Stimulated activated CD8-positive, alpha-beta memory T cell treated with anti-CD3 and anti-CD28 coated beads, Interleukin-7, amount 100 ng/mL, for 24 hours (primary cell): ENCODE measurements around the gene GORASP2.

Source experiments
- DNase-seq: peaks from one replicate; pipeline ENCODE4 v3.0.0-alpha.2; 2020; ENCODE audit warnings: low read depth

The GORASP2 gene

DNA sequence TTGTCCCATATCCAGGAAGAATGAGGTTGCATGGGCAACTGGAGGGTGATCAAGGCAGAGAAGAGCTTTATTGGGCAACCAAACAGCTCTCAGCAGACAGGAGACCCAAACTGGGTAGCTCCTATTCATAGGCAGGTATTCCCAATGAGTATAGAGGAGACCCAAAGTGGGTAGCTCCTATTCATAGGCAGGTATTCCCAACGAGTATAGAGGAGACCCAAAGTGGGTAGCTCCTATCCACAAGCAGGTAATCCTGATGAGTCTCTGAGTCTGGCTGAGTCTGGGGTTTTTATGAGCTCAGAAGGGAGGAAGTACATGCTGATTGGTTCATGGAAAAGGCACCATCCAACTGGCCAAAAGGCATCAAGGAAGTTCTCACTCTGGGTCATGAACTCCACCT, 5.3 kb upstream of the GORASP2 start:
- DNase-seq = no peak

DNA sequence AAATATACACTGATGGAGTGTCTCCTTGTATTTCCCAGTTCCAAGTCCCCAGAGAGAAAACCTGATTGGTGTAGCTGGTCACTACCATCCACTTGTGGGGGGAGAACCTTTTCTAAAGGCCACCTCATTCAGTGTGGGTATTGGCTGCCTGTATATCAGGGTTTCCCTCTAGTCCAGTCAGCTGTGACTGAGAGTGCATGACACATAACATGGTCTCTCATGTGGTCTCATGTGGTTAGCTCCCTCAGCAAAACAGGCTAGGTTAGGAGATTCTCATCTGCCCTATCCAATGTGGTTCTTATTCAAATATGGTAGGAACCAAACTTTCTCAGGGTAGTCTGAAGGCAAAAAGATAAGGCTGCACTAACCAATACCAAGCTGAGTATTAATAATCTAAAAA, 4.1 kb upstream of the GORASP2 start:
- no peak for DNase-seq

- no peak for DNase-seq
These were observed 3.1 kb upstream of the GORASP2 start for GRCh38 chr2:170925923-170926322.

- no peak for DNase-seq
These were observed 2.2 kb upstream of the GORASP2 start for GRCh38 chr2:170926743-170927297.

DNA sequence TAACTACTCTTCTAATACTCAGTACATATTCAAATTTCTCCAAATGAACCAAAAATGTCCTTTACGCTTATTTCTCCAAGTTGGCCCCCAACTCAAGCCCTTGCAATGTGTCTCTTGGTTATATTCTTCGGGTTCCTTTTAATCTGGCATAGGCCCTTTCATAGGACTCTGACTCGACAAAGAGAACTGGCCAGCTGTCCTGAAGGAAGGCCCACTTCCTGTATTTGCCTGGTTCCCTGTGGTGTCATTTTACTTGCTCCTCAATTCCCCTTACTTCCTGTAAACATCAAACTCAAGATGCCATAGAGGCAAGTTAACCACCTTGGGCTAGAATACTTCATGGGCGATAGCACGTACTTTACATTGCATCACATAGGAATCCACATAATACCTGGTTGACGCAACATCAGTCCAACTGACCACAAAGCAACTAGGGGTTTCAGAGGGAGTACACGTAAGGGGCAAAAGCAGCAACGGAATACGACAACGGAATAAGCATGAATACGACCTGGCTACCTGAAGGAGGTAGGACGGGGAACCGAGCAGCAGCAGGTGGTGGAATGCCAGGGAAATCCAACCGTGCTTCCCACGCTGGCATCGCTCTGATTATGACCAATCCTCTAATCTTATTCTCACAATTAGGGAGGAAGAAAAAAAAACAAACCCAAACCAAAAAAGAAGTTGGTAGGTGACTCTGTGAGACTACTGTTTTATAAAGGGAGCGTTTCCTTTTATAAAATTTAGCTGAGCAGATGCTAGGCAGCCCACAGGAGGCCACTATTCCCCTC, 823 bp upstream of the GORASP2 start:
- no peak for DNase-seq

DNA sequence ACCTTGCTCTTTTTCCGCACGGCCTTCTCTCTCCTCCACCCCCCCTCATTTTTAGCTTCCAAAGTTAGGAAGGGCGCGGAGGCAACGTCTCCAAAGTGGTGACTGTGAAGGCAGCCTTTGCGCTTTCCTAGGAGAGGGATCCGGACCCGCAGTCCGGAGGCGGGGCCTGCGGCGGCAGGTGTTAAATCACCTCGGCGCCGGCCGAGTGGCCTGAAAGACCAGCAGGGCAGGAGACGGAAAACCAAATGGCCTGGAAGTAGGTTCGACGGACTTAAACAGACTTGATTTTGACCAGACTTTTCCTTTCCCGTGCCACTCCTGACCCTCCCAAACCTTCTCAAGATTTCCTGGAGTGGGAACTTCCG, 615 bp downstream of the GORASP2 start:
- peak; percentile 5 for DNase-seq

DNA sequence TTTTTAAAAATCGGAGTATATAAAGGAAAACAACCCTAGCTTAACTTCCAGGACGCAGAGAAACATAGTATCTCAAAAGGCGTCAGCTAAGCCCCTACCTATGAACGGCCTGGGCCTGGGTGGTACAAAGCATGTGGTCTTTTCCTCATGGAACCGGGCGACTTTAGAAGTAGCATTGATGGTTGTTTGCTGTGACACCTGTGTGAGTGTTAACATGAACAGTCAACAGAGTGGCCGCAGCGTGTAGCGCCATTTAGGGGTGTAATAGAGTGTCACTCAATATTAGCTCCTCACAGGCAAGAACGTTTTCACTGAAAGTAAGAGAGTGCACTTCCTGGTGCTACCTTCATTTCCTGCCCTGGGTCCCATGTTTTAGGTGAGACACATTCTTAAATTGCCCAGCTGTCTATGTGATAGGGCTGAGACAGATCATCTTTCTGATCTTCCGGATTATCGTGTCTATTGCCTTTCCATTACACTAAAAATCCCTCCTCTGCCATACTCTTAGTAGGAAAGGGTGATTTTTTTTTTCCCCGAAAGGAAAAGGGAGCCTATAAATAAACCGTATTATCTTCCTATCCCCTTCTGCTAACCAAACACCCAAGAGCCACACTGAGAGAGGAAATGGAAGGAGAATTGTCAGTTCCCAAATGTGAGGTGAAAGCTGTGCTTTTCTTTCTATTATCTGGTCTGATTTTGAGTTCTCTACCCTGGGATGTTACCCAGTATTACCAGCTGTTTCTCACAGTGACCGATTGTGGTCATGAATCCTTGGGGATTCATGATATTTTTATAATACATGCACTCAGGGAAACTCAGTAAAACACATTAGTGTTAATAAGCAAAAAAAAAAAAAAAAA, 1.3 kb downstream of the GORASP2 start:
- DNase-seq = peak; percentile 22

- no peak for DNase-seq
These were observed 1.9 kb downstream of the GORASP2 start for GRCh38 chr2:170930991-170931266.

- no peak for DNase-seq
These were observed 3.1 kb downstream of the GORASP2 start for GRCh38 chr2:170932166-170932565.

- no peak for DNase-seq
These were observed 3.9 kb downstream of the GORASP2 start for GRCh38 chr2:170932948-170933347.

DNA sequence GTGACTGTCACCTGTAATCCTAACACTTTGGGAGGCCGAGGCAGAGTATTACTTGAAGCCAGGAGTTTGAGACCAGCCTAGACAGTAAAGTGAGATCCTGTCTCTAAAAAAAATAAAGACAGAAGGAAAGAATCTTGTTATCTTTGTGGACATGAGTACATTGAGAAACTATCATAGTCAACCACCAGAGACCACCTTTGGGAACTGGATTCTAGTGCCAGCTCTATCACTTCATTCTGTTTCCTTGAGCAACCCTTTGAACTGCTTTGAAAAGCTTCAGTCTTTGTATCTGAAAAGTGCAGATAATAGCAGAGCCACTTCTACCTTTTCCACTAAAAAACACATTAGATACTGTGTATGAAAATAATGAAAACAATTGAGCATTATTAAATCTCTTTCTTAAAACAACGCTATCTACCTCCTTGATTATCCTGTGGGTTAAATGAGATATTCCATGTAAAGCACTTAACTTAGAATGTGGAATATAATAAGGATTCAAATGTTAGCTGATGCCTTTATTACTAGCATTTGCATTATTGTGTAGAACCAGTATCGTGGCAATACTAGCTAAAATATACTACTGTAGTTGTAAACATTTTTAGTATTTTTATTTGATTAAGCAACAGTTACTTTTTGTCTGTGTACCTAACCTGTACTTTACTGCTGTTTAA, 8.8 kb downstream of the GORASP2 start:
- no peak for DNase-seq

DNA sequence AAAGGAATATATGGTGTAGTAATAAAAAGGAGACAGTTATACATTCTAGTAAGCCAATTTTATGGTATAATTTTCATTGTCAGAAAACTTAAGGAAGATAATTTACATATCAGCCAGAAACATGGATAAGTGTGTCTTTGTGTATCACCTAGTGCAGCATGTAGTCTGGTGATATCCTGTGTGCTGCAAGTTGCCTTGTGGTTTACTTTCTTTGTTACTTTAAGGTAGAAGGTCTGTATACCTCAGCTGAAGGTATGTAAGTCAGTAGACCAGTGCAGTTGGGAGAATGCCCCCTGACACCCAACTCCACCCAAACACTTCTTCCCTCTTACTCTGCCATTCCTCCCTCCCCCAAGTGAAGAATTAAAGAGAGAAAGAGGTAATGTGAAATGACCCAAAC, 11.0 kb downstream of the GORASP2 start:
- DNase-seq = no peak

- no peak for DNase-seq
These were observed 13.6 kb downstream of the GORASP2 start for GRCh38 chr2:170942615-170943014.

GRCh38 chr2:170943041-170943440, 14.0 kb downstream of the GORASP2 start:
- no peak for DNase-seq

DNA sequence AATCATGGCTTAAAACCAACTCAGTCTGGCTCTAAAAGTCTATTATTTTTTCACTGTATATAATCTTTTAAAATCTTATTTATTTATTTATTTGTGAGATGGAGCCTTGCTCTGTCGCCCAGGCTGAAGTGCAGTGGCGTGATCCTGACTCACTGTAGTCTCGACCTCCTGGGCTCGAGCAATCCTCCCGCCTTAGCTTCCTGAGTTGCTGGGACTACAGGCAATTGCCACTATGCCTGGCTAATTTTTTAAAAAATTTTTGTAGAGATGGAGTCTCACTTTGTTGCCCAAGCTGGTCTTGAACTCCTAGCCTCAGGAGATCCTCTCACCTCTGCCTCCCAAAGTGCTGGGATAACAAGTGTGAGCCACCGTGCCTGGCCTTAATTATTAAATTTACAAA, 14.5 kb downstream of the GORASP2 start:
- no peak for DNase-seq

DNA sequence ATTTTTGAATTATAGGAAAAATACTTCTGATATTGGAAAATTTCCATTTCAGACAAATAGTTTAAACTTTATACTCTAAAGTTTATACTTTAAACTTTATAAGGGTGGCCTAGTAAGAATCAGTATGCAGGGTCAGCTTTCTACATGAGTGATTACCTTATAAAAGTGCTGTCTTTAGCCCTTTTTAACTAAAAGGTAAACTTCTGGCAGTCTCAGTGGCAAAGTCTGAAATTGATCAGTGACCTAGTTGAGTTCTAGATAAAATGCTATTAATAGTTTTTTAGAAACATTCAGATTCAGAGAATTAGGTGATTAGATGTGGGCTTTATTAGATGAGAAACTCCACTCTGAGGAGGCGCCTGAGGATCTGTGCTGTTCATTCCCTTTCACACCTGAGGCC, 15.5 kb downstream of the GORASP2 start:
- no peak for DNase-seq

DNA sequence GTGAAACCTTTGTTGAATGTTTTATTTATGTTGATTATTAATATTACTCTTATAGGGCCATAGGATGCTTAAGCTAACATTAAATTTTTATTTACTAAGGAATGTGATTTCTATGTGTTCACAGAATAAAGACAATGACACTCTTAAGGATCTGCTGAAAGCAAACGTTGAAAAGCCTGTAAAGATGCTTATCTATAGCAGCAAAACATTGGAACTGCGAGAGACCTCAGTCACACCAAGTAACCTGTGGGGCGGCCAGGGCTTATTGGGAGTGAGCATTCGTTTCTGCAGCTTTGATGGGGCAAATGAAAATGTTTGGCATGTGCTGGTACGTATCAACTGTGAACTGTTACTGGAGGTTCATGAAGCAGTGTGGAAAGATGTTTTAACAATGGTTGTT, 20.4 kb downstream of the GORASP2 start:
- DNase-seq = no peak

DNA sequence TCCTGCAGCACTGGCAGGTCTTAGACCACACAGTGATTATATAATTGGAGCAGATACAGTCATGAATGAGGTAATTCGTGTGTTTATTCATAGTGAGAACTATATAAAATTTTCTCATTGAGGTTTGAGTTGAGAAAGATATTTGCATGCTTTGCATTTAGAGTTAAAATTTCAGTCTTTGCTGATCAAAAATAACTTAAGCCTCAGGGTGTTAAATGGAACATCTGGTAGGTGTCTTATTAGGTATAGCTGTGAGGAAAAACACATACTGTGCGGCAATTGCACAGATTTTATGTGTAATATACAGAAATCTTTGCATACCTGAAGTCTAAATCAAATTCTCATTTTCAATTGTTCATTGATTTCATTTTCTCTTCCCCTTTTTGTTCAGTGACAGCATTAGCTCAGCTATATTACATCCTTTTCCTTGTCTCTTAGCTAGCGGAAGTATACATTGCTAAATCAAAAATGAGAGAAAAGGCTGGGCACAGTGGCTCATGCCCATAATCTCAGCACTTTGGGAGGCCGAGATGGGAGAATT, 21.2 kb downstream of the GORASP2 start:
- DNase-seq = no peak

DNA sequence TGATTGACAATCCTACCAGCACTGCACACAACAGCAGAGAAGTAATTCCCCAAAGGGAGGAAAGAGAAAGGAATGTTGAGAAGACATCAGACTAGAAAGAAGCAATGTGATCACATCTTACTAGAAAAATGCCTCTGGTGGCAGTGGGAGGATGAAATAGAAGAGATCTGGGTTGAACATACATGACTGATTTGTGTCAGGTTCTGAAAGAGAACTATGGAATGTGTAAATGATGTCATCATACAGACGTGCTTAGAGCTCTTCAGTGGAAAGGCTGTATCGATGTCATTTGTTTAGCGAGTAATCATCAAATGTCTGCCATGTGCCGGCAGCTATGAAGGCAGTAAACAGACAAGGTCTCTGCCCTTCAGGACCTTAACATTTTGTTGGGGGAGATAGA, 24.9 kb downstream of the GORASP2 start:
- no peak for DNase-seq

DNA sequence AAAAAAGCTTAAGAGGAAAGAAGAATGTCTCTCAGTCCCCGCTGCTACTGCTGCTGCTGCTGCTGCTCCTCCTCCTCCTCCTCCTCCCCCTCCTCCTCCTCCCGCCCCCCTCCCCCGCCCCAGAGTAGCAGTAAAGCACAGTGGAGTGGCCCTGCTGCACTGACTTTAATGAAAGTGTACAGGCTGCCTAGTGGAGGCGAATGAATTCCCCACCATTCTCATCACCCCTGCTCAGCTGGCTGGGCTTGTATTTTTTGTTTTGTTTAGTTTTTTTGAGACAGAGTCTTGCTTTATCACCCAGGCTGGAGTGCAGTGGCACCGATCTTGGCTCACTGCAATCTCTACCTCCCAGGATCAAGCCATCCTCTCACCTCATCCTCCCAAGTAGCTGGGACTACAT, 34.3 kb downstream of the GORASP2 start:
- DNase-seq = no peak

DNA sequence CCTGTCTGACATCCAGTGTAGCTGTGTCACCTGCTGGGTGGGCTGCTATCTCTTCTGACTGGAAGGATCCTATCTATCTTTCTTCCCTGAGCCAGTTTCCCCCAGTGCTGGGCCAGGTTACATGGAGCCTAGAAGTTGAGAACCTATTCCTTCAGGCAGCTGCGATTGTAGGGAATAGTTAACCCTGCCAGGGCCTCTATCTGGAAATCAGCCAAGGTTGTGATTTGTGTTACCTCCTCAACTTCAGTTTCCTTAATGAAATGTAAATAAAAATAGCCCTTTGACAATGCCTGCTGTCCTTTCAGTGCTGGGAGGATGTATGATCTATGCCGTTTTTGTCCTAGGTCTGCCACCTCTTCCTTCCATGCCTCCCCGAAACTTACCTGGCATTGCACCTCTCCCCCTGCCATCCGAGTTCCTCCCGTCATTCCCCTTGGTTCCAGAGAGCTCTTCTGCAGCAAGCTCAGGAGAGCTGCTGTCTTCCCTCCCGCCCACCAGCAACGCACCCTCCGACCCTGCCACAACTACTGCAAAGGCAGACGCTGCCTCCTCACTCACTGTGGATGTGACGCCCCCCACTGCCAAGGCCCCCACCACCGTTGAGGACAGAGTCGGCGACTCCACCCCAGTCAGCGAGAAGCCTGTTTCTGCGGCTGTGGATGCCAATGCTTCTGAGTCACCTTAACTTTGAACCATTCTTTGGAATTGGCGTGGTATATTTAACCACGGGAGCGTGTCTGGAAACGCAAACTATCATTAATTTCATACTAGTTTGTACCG, 36.6 kb downstream of the GORASP2 start:
- no peak for DNase-seq
